Uterus (tissue), 4 donors: ENCODE results near the gene LENEP. TPM values are rescaled to one million over a fixed set of nuclear protein-coding genes. Genes with fewer than 3 reads are reported as not detected.
"Not testable (repeated sequence)": the region's sequence is repeated elsewhere in the genome, so short reads cannot be mapped to it uniquely, and the experiment has no call there.

Source experiments
- DNase-seq, 2 donors: peaks; one replicate each; pipeline ENCODE4 v3.0.0-alpha.2; 2019 to 2020
- H3K27ac ChIP-seq, 2 donors: fragments of 200-600 bp; sonication (generic); 1 replicate in 1 of 2; 2 replicates in 1 of 2; pipeline ENCODE4 v1.5.1; 2016 to 2018
- H3K27me3 ChIP-seq, 2 donors: fragments of 200-600 bp; sonication (generic); one replicate each; pipeline ENCODE4 v1.5.1; 2018 to 2019; ENCODE audit warnings: control low read depth in 1 of 2
- H3K36me3 ChIP-seq, 2 donors: fragments of 200-600 bp; sonication (generic); one replicate each; pipeline ENCODE4 v1.5.1; 2019; ENCODE audit warnings: control low read depth in 1 of 2
- H3K4me1 ChIP-seq, 2 donors: fragments of 200-600 bp; sonication (generic); one replicate each; pipeline ENCODE4 v1.5.1; 2018 to 2019; ENCODE audit warnings: control low read depth in 1 of 2
- H3K4me3 ChIP-seq, 2 donors: fragments of 200-600 bp; sonication (generic); 1 replicate in 1 of 2; 2 replicates in 1 of 2; pipeline ENCODE4 v1.5.1; 2018 to 2019; ENCODE audit warnings: mild to moderate bottlenecking in 1 of 2
- H3K9me3 ChIP-seq, 2 donors: fragments of 200-600 bp; sonication (generic); one replicate each; pipeline ENCODE4 v1.5.1; 2019; ENCODE audit warnings: control low read depth in 1 of 2
- POLR2A ChIP-seq, 2 donors: fragments of 450-650 bp; IDR thresholded peaks; one replicate each; pipeline ENCODE4 v1.6.1; 2016; ENCODE audit warnings: antibody characterized with exemption in 2 of 2, mild to moderate bottlenecking in 1 of 2, moderate library complexity in 1 of 2
- intact Hi-C: fragments of 100-400 bp; cut with DNase I; formaldehyde crosslinking; loops from one replicate; pipeline ENCODE4 v1.15.1; 2023; ENCODE audit warnings: low total_unique reads
- total RNA-seq, 4 donors: library from RNA; depleted of rRNA in 3 of 4; stranded (reverse); fragments of >200 nt in 3 of 4; gene quantifications; one replicate each; pipeline versions ENCODE4 v1.1.0 to v1.2.4, GENCODE V29; 2014 to 2023
- TF ChIP-seq, protein P1 (sequence below), 4 experiments: fragments of 200-600 bp in 2 of 4; fragments of 450-650 bp in 2 of 4; sonication (generic) in 2 of 4; IDR thresholded peaks; one replicate each; pipeline ENCODE4 v1.5.1; 2016 to 2019; ENCODE audit warnings: antibody characterized with exemption in 4 of 4, mild to moderate bottlenecking in 2 of 4, moderate library complexity in 1 of 4
- donor health status: DM: yes; HTN: yes; CAD: no.

LENEP gene
- total RNA-seq, 4 donors from 2014 or later: 0.83 TPM; not detected in 3

DNA sequence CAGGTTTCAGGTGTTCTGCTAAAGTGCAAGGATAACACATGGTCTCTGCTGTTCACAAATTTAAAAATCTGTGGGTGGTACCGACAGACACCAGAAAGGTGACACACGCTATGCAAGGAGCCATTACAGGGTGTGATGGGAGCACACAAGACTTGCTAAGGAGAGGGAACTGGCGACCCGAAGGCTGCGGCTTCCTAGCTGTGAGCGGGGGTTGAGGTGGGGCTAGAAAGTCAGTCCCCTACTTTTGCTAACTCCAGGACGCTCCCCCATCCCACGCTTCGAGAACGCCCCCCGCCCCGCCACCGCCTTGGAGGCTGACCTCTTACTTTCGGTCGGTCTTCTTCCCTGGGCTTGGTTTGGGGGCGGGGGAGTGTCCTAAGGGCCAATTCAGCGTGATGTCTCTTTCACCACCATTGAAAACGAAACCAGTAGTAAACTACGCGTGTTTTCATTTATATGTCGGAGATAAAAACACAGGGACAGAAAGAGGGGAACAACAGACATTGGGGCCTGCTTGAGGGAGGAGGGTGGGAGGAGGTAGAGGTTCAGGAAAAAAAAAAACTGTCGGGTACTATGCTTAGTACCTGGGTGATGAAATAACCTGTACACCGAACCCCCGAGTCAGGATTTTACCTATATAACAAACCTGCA lies 17.9 kb upstream of the LENEP start:
- DNase-seq: peak; percentile 65 to 76
- intact Hi-C loops: no loop called here

DNA sequence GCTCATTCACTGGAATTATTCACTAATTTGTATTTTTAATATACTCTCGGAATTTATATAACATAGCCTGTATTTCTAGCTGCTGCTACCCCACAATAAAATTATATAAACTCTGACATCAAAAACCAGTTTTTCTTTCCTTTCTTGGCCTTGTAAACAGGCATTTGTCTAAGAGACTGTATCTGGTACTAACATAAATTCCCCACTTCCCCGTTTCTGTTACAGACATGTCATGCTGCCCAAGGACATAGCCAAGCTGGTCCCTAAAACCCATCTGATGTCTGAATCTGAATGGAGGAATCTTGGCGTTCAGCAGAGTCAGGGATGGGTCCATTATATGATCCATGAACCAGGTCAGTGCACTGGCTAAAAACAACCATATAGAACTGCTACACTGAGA lies 15.6 kb upstream of the LENEP start:
- H3K9me3 ChIP-seq, H3K27me3 ChIP-seq, H3K4me3 ChIP-seq, DNase-seq, intact Hi-C loops, H3K4me1 ChIP-seq, H3K27ac ChIP-seq, H3K36me3 ChIP-seq: not testable (repeated sequence)

More for the DNA sequence above, 17.9 kb upstream of the LENEP start:
- Histone ChIP-seq H3K27ac (peak overlapping the region; percentile 99), H3K9me3 (no peaks in the 10 kb centered on the region), H3K27me3 (no peaks in the 10 kb centered on the region), H3K4me3 (peak overlapping the region; percentile 50 to 73), H3K4me1 (peaks cover 0 to 8% of the 10 kb centered on the region in 2 donors), H3K36me3 (no peaks in the 10 kb centered on the region)
- TF ChIP-seq, protein P1, sequence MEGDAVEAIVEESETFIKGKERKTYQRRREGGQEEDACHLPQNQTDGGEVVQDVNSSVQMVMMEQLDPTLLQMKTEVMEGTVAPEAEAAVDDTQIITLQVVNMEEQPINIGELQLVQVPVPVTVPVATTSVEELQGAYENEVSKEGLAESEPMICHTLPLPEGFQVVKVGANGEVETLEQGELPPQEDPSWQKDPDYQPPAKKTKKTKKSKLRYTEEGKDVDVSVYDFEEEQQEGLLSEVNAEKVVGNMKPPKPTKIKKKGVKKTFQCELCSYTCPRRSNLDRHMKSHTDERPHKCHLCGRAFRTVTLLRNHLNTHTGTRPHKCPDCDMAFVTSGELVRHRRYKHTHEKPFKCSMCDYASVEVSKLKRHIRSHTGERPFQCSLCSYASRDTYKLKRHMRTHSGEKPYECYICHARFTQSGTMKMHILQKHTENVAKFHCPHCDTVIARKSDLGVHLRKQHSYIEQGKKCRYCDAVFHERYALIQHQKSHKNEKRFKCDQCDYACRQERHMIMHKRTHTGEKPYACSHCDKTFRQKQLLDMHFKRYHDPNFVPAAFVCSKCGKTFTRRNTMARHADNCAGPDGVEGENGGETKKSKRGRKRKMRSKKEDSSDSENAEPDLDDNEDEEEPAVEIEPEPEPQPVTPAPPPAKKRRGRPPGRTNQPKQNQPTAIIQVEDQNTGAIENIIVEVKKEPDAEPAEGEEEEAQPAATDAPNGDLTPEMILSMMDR (IDR thresholded peaks at IDR 0.05): peak in 1 of 4 experiments; percentile 2
- TF ChIP-seq POLR2A (IDR thresholded peaks at IDR 0.05): no peak

DNA sequence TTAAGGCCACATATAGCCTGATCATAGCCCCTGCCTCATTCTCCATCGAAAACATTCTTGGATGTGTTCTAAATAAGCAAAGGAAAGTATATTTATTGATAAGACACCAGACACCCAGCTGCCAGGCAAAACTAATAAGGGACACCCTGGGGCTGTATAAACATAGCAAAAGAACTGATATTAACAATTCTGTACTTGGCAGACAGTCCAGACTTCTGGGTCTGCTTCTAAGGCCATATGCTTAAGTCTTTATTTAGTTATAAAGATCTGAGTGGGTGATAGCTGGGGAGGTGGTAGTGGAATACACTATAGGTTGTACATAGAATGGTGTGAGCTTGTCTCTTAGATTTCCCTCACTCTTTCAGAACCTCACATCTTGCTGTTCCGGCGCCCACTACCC lies 15.0 kb upstream of the LENEP start:
- TF ChIP-seq POLR2A (IDR thresholded peaks at IDR 0.05): no peak
- TF ChIP-seq, protein P1 (IDR thresholded peaks at IDR 0.05): no peak
- Histone ChIP-seq H3K27ac (no peak overlapping the region), H3K27me3 (no peaks in the 10 kb centered on the region), H3K9me3 (no peaks in the 10 kb centered on the region), H3K4me1 (no peaks in the 10 kb centered on the region), H3K36me3 (no peaks in the 10 kb centered on the region), H3K4me3 (no peak overlapping the region)
- intact Hi-C loops: no loop called here
- no peak for DNase-seq

DNA sequence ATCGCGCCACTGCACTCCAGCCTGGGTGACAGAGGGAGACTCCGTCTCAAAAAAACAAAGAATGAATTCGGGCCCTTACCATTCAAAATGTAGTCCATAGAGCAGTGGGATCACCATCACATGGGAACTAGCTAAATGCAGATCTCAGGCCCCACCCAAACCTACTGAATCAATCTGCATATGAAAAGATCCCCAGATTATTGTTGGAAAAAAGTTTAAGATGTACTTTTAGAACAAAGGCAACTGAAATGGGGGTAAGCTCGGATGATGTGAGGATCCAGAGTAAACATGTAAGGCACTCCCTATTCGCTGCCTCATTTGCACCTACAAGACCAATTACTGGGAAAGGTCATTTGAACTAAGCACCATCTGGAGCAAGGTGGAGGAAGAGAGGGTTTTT lies 11.0 kb upstream of the LENEP start:
- no peaks in the 10 kb centered on the region for H3K9me3 ChIP-seq
- DNase-seq: no peak
- TF ChIP-seq, protein P1 (IDR thresholded peaks at IDR 0.05): no peak
- no peak for TF ChIP-seq POLR2A (IDR thresholded peaks at IDR 0.05)
- intact Hi-C loops: no loop called here
- H3K4me3 ChIP-seq: peak overlapping the region in 1 of 2 donors; percentile 38
- peak overlapping the region in 1 of 2 donors; percentile 77 for H3K27ac ChIP-seq
- peaks cover 0 to 7% of the 10 kb centered on the region in 2 donors for H3K4me1 ChIP-seq
- no peaks in the 10 kb centered on the region for H3K36me3 ChIP-seq
- no peaks in the 10 kb centered on the region for H3K27me3 ChIP-seq

DNA sequence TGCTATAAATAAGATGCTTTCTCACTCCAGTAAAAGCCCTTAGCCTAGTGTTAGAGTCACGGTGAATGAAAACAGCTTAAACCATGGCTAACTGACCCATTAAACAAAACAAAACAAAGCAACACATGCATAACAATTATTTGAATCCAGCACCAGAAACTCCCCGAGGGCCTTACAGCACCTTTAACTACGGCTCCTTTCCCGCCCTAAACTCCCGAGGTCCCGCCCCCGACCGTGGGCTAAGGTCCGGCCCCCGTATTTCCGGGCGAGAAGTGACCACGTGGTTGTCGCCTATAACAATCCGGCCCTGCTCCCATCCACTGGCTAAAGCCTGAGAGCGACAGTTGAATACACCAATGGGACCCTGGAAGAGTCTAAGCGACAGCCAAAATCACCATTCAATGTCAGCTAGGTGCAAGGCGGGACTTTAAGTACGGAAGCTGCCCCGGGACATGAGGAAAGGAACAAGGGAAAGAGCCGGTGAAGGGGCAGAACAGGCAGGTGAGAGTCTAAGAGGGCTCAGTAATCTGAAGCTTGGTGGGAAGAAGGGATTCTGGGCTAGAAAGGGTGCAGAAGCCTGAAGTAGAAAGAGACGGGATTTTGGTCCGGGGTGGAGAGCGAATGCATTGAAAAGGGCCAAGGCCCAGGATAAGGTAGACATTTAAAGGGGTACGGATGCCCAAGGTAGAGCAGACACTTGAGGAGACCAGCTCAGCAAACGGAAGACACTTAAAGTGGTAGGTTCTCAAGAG lies 10.3 kb upstream of the LENEP start, which contains the start of gene FLAD1:
FLAD1 (plus strand) TSS at position 448 of the 752 bp plus-strand sequence. CDS start 351 bp downstream, outside the sequence.
- DNase-seq: peak; percentile 93 to 99
- Histone ChIP-seq H3K36me3 (no peaks in the 10 kb centered on the region), H3K27ac (peak within 1 kb of the TSS; percentile 75 to 77), H3K27me3 (no peaks in the 10 kb centered on the region), H3K4me1 (peaks cover 0 to 7% of the 10 kb centered on the region in 2 donors), H3K4me3 (peak within 1 kb of the TSS; percentile 62 to 80), H3K9me3 (no peaks in the 10 kb centered on the region)
- TF ChIP-seq POLR2A (IDR thresholded peaks at IDR 0.05): peak in 1 of 2 donors; percentile 35
- TF ChIP-seq, protein P1 (IDR thresholded peaks at IDR 0.05): peak in 1 of 4 experiments; percentile 33
- intact Hi-C loops: no loop called here
